IPS DF 6.9 (cell line): ENCODE measurements around the gene STXBP1.

Experiments used
- DNase-seq: peaks from one replicate; pipeline ENCODE4 v3.0.0-alpha.2; 2013; ENCODE audit warnings: low read depth, low spot score
- H3K27ac ChIP-seq: one replicate; pipeline ENCODE4 v1.5.1; 2013; ENCODE audit warnings: low read length, control low read depth
- H3K27me3 ChIP-seq: 2 replicates; pipeline ENCODE4 v1.6.1; 2013; ENCODE audit warnings: mild to moderate bottlenecking, low read length; ENCODE audit not compliant: control insufficient read depth, insufficient read depth
- H3K36me3 ChIP-seq: 2 replicates; pipeline ENCODE4 v1.6.1; 2013; ENCODE audit warnings: low read length; ENCODE audit not compliant: control insufficient read depth, insufficient read depth
- H3K4me1 ChIP-seq: 2 replicates; pipeline ENCODE4 v1.6.1; 2013; ENCODE audit warnings: low read length; ENCODE audit not compliant: control insufficient read depth, insufficient read depth
- H3K4me3 ChIP-seq: 2 replicates; pipeline ENCODE4 v1.5.1; 2013; ENCODE audit warnings: mild to moderate bottlenecking, low read length
- H3K9me3 ChIP-seq: 2 replicates; pipeline ENCODE4 v1.6.1; 2013; ENCODE audit warnings: low read length, inconsistent platforms; ENCODE audit not compliant: control insufficient read depth, insufficient read depth
- WGBS: extraction: QIAGEN DNeasy Blood & Tissue Kit; methylation state at CpG from one replicate; pipeline ENCODE4 v1.1.7; 2013; ENCODE audit warnings: mixed read lengths, missing lambda C conversion rate; ENCODE audit not compliant: insufficient read length, insufficient coverage; 5-methylcytosine and 5-hydroxymethylcytosine counted together

STXBP1 gene

GRCh38 chr9:127693697-127694096, 81.6 kb downstream of the STXBP1 start:
- DNase-seq: no peak
- WGBS: no CpG with 5 or more reads among the region's 4 CpGs

GRCh38 chr9:127694890-127695720, 83.0 kb downstream of the STXBP1 start:
- no peaks in the 10 kb centered on the region for H3K27me3 ChIP-seq
- H3K9me3 ChIP-seq: no peaks in the 10 kb centered on the region
- DNase-seq: no peak
- H3K27ac ChIP-seq: no peak overlapping the region
- no CpG with 5 or more reads among the region's 9 CpGs for WGBS
- H3K4me3 ChIP-seq: no peak overlapping the region
- no peaks in the 10 kb centered on the region for H3K36me3 ChIP-seq
- H3K4me1 ChIP-seq: no peaks in the 10 kb centered on the region

More at GRCh38 chr9:127693697-127694096, 81.6 kb downstream of the STXBP1 start:
- Histone ChIP-seq H3K27me3 (no peaks in the 10 kb centered on the region), H3K4me1 (no peaks in the 10 kb centered on the region), H3K4me3 (no peak overlapping the region), H3K27ac (no peak overlapping the region), H3K9me3 (no peaks in the 10 kb centered on the region), H3K36me3 (peaks cover 2% of the 10 kb centered on the region; the same call in 1 of the 2 replicates)

DNA sequence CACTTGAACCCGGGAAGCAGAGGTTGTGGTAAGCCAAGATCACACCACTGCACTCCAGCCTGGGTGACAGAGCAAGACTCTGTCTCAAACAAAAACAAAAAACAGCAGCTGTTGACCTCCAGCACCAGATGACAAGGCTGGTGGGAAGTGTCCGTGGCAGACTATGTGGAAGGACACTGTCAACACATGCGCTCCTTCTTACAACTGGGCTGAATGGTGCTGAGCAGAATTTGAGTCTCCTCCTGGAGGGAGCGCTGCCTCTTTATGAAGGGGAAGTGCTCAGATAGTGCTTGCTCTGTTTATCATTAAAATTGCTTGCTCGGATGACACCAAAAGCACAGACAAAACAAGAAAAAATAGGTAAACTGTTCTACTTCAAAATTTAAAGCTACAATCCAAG, 85.5 kb downstream of the STXBP1 start:
- no peak overlapping the region for H3K27ac ChIP-seq
- no CpG with 5 or more reads among the region's 5 CpGs for WGBS
- no peak overlapping the region for H3K4me3 ChIP-seq
- no peaks in the 10 kb centered on the region for H3K27me3 ChIP-seq
- no peaks in the 10 kb centered on the region for H3K9me3 ChIP-seq
- no peaks in the 10 kb centered on the region for H3K4me1 ChIP-seq
- no peak for DNase-seq
- H3K36me3 ChIP-seq: no peaks in the 10 kb centered on the region

GRCh38 chr9:127698386-127698785, 86.3 kb downstream of the STXBP1 start:
- Histone ChIP-seq H3K36me3 (no peaks in the 10 kb centered on the region), H3K27me3 (no peaks in the 10 kb centered on the region), H3K27ac (no peak overlapping the region), H3K9me3 (no peaks in the 10 kb centered on the region), H3K4me1 (no peaks in the 10 kb centered on the region), H3K4me3 (no peak overlapping the region)
- no CpG with 5 or more reads among the region's 5 CpGs for WGBS
- no peak for DNase-seq

DNA sequence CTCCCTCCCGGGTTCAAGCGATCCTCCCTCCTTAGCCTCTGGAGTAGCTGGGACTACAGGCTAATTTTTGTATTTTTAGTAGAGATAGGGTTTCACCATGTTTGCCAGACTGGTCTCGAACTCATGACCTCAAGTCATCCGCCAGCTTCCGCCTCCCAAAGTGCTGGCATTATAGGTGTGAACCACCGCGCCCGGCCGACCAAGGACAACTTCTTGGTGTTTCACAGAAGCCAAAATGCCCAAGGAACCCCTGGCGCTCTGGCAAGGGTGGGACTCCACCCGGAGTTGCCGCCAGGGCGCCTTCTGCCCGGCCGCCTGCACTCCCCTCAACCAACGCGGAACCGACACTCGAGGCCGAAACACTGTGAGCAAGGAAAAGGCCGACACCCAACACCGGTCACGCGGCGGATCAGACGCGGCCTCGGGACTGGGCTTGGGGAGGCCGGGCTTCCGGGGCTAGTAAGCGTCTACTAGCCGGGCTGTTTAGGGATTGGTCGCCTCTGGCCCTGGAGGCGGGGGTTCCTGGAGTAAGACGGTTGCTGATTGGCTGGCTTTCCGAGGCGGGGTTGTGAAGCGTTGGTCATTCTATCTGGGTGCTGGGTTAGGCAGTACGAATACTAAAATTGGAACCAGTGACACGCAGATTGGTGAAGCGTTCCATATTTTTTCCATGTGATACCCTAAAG, 87.1 kb downstream of the STXBP1 start:
- DNase-seq: peak; percentile 91
- WGBS: no CpG with 5 or more reads among the region's 41 CpGs
- no peaks in the 10 kb centered on the region for H3K36me3 ChIP-seq
- no peak overlapping the region for H3K27ac ChIP-seq
- no peaks in the 10 kb centered on the region for H3K27me3 ChIP-seq
- no peaks in the 10 kb centered on the region for H3K9me3 ChIP-seq
- no peaks in the 10 kb centered on the region for H3K4me1 ChIP-seq
- peak overlapping the region; percentile 36; the same call in 1 of the 2 replicates for H3K4me3 ChIP-seq

DNA sequence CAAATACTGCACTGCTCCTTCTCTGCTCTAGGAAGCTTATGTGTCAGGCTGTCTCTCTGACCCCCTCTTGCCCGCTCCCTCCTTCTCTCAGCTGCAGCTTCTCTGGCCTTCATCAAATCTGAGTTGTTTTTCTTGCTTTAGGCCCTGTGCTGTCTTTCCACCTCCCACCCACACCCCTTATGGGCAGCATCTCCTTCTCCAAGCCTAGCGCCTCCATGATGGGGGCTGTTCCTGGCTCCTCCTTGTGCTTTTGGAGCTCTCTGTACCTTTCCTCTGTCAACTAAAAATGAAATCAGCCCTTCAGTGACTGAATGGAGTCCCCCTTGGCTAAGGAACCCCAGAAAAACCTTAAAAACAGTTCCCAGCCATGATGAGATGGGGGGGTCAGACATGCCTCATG, 88.1 kb downstream of the STXBP1 start:
- H3K9me3 ChIP-seq: no peaks in the 10 kb centered on the region
- no peaks in the 10 kb centered on the region for H3K27me3 ChIP-seq
- no peak overlapping the region for H3K27ac ChIP-seq
- WGBS: no CpG with 5 or more reads among the region's 2 CpGs
- H3K4me1 ChIP-seq: peaks cover 1% of the 10 kb centered on the region; the same call in 1 of the 2 replicates
- H3K4me3 ChIP-seq: no peak overlapping the region
- H3K36me3 ChIP-seq: no peaks in the 10 kb centered on the region
- no peak for DNase-seq

- H3K27me3 ChIP-seq: no peaks in the 10 kb centered on the region
- no CpG with 5 or more reads among the region's 5 CpGs for WGBS
- DNase-seq: no peak
- peaks cover 3% of the 10 kb centered on the region for H3K4me1 ChIP-seq
- H3K9me3 ChIP-seq: no peaks in the 10 kb centered on the region
- no peaks in the 10 kb centered on the region for H3K36me3 ChIP-seq
- H3K27ac ChIP-seq: no peak overlapping the region
- H3K4me3 ChIP-seq: no peak overlapping the region
Measured at GRCh38 chr9:127700594-127701255, 88.6 kb downstream of the STXBP1 start.

DNA sequence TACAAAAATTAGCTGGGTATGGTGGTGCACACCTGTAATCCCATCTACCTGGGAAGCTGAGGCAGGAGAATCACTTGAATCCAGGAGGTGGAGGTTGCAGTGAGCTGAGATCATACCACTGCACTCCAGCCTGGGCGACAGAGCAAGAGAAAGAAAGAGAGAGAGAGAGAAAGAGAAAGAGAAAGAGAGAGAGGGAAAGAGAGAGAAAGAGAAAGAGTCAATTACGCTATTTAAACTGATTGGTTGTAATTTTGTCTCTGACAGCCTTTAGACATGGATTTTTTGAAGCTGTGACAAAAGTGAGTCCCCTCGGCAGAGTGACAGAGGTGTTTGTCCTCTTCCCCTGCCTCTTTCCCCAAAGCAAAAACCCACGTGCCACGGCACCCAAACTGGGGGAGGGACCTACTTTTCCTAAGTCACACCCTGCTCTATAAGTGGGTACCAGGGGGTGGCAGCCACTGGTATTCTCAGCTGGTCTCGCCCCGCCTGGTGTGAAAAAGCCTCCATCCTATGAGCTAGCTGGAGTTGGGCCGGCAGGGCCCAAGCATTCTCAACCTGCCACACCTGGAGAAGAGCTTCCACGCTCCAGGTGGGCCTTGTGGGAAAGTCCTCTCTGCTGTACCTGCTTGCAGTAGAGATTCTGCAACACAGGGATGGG, 91.3 kb downstream of the STXBP1 start:
- H3K4me3 ChIP-seq: no peak overlapping the region
- no peak for DNase-seq
- no peaks in the 10 kb centered on the region for H3K9me3 ChIP-seq
- H3K36me3 ChIP-seq: no peaks in the 10 kb centered on the region; the same call in 1 of the 2 replicates
- H3K27ac ChIP-seq: no peak overlapping the region
- peaks cover 10% of the 10 kb centered on the region for H3K4me1 ChIP-seq
- H3K27me3 ChIP-seq: no peaks in the 10 kb centered on the region
- WGBS: no CpG with 5 or more reads among the region's 9 CpGs

DNA sequence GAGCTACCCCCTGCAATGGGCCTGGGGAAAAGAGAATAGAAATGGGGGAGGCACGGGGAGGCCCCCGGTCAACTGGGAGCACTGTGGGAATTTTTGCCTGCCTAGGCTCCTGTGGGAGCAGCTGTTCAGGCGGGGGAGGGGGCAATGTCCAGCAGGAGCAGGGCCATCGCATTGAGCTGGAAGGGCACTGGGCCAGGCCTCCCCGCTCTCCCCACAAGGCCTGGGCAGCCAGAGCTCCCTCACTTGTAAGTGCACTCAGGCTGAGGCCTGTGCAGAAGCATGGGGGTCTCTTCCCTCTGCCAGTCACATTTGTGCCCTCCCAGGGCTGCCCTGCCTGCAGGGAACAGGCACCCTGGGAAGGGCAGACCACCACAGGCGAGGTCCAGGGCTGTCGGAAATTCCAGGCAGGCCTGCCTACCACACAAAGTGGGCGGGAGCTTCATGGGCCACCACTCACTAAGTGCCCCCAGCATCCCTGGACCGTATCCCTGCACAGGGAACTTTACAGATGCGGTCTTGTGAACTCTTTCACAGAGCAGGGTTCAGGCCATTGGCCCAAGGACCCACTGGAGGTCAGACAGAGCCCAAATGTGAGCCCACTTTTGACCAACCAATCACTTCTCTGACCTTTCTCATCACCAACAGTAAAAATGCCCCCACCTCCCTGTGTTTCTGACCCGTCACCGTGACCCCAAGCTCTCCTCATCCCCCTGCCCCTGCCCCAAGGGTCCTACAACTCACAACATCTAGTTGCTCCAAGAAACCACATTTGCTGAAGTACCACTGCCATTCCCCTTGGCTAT, 93.7 kb downstream of the STXBP1 start:
- DNase-seq: no peak
- Histone ChIP-seq H3K9me3 (no peaks in the 10 kb centered on the region), H3K4me1 (peaks cover 10% of the 10 kb centered on the region), H3K27me3 (no peaks in the 10 kb centered on the region), H3K27ac (no peak overlapping the region), H3K36me3 (no peaks in the 10 kb centered on the region; the same call in 1 of the 2 replicates), H3K4me3 (no peak overlapping the region)
- no CpG with 5 or more reads among the region's 12 CpGs for WGBS
